Measurements from ENCODE around the gene TNRC6C.

Gene TNRC6C

DNA sequence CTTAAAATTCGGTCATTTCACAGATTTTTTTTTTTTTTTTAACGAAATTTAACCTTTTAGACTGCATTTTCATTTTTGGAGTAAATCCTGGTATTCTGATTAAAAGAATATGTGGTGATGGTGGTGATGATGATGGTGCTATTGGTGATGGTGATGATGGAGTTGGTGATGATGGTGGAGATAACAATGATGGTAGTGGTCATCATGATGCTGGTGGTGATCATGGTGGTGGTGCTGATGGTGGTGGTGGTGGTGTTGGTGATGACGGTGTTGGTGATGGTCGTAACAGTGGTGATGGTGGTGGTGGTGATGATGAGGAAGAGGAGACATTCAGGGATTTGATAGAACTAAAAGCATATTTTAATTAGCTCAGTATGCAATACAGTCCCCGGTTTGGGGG, 84.0 kb downstream of the TNRC6C start:
- TF ChIP-seq, protein P1, sequence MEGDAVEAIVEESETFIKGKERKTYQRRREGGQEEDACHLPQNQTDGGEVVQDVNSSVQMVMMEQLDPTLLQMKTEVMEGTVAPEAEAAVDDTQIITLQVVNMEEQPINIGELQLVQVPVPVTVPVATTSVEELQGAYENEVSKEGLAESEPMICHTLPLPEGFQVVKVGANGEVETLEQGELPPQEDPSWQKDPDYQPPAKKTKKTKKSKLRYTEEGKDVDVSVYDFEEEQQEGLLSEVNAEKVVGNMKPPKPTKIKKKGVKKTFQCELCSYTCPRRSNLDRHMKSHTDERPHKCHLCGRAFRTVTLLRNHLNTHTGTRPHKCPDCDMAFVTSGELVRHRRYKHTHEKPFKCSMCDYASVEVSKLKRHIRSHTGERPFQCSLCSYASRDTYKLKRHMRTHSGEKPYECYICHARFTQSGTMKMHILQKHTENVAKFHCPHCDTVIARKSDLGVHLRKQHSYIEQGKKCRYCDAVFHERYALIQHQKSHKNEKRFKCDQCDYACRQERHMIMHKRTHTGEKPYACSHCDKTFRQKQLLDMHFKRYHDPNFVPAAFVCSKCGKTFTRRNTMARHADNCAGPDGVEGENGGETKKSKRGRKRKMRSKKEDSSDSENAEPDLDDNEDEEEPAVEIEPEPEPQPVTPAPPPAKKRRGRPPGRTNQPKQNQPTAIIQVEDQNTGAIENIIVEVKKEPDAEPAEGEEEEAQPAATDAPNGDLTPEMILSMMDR (IDR thresholded peaks at IDR 0.05; ENCODE audit: insufficient read depth, low read depth, low read length, missing control alignments): no peak
- H3K4me3 ChIP-seq (ENCODE audit: low read length): no peak overlapping the region
- no peak for DNase-seq (ENCODE audit: low read depth)

DNA sequence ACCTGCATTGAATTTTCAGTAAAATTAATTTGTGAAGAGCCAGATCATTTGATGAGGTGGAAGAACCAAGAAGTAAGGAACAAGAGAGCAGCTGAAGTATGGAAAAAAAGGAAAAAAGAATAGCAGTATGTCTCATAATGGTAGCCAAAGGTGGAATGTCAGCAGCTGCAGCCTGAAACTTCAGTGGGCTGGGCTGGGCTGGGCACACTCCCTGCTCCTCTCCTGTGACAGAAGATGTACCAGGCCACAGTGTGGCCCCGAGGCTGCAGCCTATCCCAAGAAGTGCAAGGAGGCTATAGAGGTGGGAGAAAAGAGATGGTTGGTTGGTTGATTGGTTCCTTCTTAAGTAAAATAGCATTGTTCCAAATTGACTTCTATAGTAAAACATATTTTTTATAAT, 84.5 kb downstream of the TNRC6C start:
- DNase-seq (ENCODE audit: low read depth): no peak
- TF ChIP-seq, protein P1 (IDR thresholded peaks at IDR 0.05; ENCODE audit: insufficient read depth, low read depth, low read length, missing control alignments): no peak
- no peak overlapping the region for H3K4me3 ChIP-seq (ENCODE audit: low read length)

DNA sequence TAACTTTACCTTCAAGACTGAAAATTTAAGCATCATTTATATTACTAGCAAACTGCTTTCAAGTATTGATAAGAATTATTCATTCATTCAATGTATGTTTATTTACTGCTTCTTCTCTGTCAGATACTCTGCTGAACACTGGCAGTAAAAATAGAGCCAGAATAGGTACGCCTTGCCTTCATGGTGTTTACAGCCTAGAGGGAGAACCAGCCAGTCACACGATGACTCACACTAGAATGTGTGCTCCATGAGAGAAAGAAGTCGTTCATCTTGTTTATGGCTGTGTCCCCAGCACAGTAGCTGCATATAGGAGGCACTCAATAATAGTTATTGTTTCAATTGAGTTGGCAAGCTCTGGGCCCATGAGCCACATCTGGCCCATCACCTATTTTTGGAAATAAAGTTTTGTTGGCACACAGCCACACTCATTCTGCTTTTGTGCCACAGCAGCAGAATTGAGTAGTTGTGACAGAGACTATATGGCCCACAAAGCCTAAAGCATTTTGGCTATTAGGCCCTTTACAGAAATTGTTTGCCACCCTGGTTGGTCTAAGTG, 85.9 kb downstream of the TNRC6C start:
- DNase-seq (ENCODE audit: low read depth): peak; percentile 29
- no peak overlapping the region for H3K4me3 ChIP-seq (ENCODE audit: low read length)
- TF ChIP-seq, protein P1 (IDR thresholded peaks at IDR 0.05; ENCODE audit: insufficient read depth, low read depth, low read length, missing control alignments): no peak

DNA sequence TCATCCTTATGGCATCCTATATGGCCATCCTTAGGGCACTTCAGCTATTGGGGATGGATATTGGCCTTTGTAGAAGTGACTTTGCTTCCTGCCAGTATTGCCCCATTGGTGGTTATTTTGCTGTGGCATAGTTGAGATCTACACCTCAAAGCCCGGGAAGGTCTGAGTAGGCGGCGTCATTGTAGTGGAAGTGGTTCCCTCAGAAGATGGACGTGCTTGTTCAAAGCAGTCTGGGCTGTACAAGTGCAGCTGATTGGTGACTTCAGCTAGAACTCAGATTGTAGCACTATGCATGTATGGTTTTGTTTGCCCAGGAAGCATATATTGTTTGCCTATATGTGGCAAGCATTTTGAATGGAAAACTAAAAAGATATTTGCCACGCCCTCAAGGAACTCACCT, 86.8 kb downstream of the TNRC6C start:
- TF ChIP-seq, protein P1 (IDR thresholded peaks at IDR 0.05; ENCODE audit: insufficient read depth, low read depth, low read length, missing control alignments): no peak
- no peak overlapping the region for H3K4me3 ChIP-seq (ENCODE audit: low read length)
- DNase-seq (ENCODE audit: low read depth): no peak

DNA sequence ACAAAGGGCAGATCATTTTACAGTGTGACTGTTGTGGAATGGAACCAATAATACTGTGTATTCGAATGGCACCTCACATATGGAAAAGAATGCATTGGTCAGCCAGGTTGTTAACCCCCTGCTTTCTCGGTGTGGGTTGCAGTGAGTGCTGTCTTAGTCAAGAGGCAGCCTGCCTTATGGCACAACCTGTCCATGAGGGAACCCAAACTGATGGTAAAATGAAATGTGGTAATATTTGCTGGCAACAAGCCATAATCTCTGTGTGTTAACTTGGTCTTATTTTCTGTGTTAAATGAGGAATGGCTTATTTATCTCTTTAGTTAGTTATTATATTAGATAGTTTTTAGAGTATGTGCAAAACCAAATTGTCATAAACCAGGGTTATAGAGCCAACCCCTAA, 88.4 kb downstream of the TNRC6C start:
- TF ChIP-seq, protein P1 (IDR thresholded peaks at IDR 0.05; ENCODE audit: insufficient read depth, low read depth, low read length, missing control alignments): no peak
- H3K4me3 ChIP-seq (ENCODE audit: low read length): no peak overlapping the region
- DNase-seq (ENCODE audit: low read depth): peak; percentile 8

DNA sequence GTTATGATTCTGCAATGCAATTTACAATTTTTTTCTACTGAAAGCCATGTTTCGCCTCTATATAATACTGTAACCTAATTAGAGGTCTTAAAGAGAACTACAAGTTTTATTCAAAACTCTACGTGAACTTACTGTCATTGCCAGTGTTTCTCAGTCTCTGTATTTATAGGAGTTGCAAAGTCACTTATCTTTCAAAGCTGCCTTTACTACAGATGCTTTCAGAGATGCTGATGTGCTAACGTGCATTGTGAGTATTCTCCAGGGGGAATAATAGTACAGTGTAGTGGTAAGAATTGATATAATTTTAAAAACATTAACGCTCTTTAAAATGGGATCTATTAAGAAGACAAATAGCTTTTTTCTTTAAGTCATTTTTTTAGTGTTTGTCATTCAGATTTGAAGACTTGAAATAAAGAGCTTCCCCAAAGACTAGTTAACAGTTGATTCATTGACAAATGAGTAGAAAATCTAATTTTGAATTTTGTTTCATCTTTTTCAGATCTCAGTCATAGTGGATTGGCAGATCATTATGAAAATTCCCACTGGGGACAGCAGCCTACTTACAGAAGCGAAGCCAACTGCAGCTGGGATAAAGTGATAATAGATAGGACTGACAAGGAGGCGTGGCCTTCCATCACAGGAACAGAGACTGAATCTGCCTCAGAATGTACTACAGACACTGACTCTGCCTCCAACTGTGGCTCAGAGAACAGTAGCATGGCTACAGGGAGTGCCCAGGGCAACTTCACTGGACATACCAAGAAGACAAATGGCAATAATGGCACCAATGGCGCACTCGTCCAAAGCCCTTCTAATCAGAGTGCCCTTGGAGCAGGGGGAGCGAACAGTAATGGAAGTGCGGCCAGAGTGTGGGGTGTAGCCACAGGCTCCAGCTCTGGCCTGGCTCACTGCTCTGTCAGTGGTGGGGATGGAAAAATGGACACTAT, 90.1 kb downstream of the TNRC6C start:
- TF ChIP-seq, protein P1 (IDR thresholded peaks at IDR 0.05; ENCODE audit: insufficient read depth, low read depth, low read length, missing control alignments): no peak
- no peak overlapping the region for H3K4me3 ChIP-seq (ENCODE audit: low read length)
- DNase-seq (ENCODE audit: low read depth): no peak
